ENCODE data around the gene CFAP99. TPM values are rescaled to one million over a fixed set of nuclear protein-coding genes. Genes with fewer than 3 reads are reported as not detected.

The CFAP99 gene
- total and polyA plus RNA-seq, 2 of the 8 experiments (the other 6 are each of a cell fraction or from before 2014, with no cell fraction given): not detected

- Histone ChIP-seq H3K18ac (ENCODE audit: extremely low read depth, low read length) (no peak overlapping the region; the same call in 1 of the 2 replicates), H3K4me1 (replicated peaks in 1 of 4; ENCODE audit: control insufficient read depth in 3 of 4, insufficient read depth in 4 of 4, low read length in 3 of 4) (peaks cover 0 to 7% (median 0%) of the 10 kb centered on the region in 4 experiments; a peak in 4 of 7 replicates), H3K27me3 (replicated peaks in 1 of 4; ENCODE audit: control insufficient read depth in 3 of 4, extremely low read depth in 1 of 4, insufficient read depth in 3 of 4, low read length in 3 of 4) (no peaks in the 10 kb centered on the region), H3K36me3 (ENCODE audit: control insufficient read depth in 2 of 4, insufficient read depth in 4 of 4, low read length in 3 of 4) (no peaks in the 10 kb centered on the region), H2BK15ac (ENCODE audit: low read length) (no peak overlapping the region), H3K27ac (ENCODE audit: low read depth, low read length) (no peak overlapping the region), H3K79me2 (ENCODE audit: control insufficient read depth in 1 of 2, insufficient read depth in 2 of 2, low read length in 2 of 2) (no peaks in the 10 kb centered on the region), H3K4me3 (ENCODE audit: extremely low read depth in 1 of 4, insufficient read depth in 2 of 4, low read depth in 3 of 4, low read length in 4 of 4) (no peak overlapping the region), H4K91ac (replicated peaks; ENCODE audit: insufficient read length, low read length) (no peak overlapping the region), H2AK5ac (ENCODE audit: low read depth, low read length) (no peak overlapping the region), H2BK120ac (replicated peaks; ENCODE audit: low read depth, low read length) (no peak overlapping the region), H4K5ac (ENCODE audit: insufficient read length, low read depth, low read length) (no peak overlapping the region), H3K9me3 (ENCODE audit: insufficient read depth in 2 of 2, low read depth in 1 of 2, low read length in 1 of 2) (no peaks in the 10 kb centered on the region), H3K9ac (replicated peaks in 1 of 4; ENCODE audit: extremely low read depth in 1 of 4, low read depth in 3 of 4, low read length in 3 of 4) (no peak overlapping the region), H3K14ac (ENCODE audit: insufficient read length) (no peak overlapping the region), H3K4me2 (ENCODE audit: insufficient read depth in 1 of 2, low read depth in 2 of 2, low read length in 2 of 2) (no peak overlapping the region), H2BK5ac (ENCODE audit: low read depth, low read length) (no peak overlapping the region), H4K8ac (ENCODE audit: extremely low read depth, insufficient read depth, low read length) (peak overlapping the region; percentile 76; the same call in 1 of the 2 replicates), H4K20me1 (replicated peaks in 1 of 2; ENCODE audit: control insufficient read depth in 1 of 2, insufficient read depth in 2 of 2, low read length in 2 of 2) (no peaks in the 10 kb centered on the region), H2BK20ac (ENCODE audit: low read length) (no peak overlapping the region), H3K79me1 (ENCODE audit: low read depth, low read length) (no peaks in the 10 kb centered on the region), H3K23me2 (ENCODE audit: low read depth, low read length) (no peaks in the 10 kb centered on the region), H3K23ac (ENCODE audit: insufficient read length) (no peak overlapping the region), H2BK12ac (ENCODE audit: low read depth, low read length) (no peak overlapping the region), H3K4ac (replicated peaks; ENCODE audit: insufficient read length, low read depth, low read length) (no peak overlapping the region), H3K56ac (replicated peaks; ENCODE audit: insufficient read length, low read depth, low read length) (no peak overlapping the region), H2AFZ (ENCODE audit: low read length) (no peak overlapping the region)
- no peak for DNase-seq (ENCODE audit: low read depth in 1 of 2, low spot score in 2 of 2)
- POLR2A ChIA-PET (ENCODE audit: partially characterized antibody): interaction anchor here (1.2 kb wide), 1 partner anchor 376 kb away, joined by 3 read pairs; no protein-coding TSS in a partner anchor
- TF ChIP-seq TAF1 (IDR thresholded peaks at IDR 0.05; ENCODE audit: low read depth, low read length): no peak
- TF ChIP-seq USF2 (IDR thresholded peaks at IDR 0.05; ENCODE audit: low read length): no peak
- TF ChIP-seq POLR2A (IDR thresholded peaks at IDR 0.05; ENCODE audit: control extremely low read depth in 1 of 2, low read depth in 2 of 2, low read length in 2 of 2): no peak
- no peak for TF ChIP-seq SIN3A (conservative IDR thresholded peaks at IDR 0.05 in 1 of 2, IDR thresholded peaks at IDR 0.05 in 1 of 2; ENCODE audit: low read depth in 1 of 2, low read length in 2 of 2)
- FAIRE-seq: no peak
- CTCF ChIA-PET (ENCODE audit: partially characterized antibody): interaction anchor here (0.8 to 3.9 kb wide), 8 partner anchors 8 to 31 kb away, joined by 3 to 20 read pairs (median 4); no protein-coding TSS in a partner anchor
- WGBS, 2 experiments (ENCODE audit: extremely low coverage in 1 of 2, insufficient coverage in 1 of 2, insufficient read length in 1 of 2, insufficient replicate concordance in 2 of 2, low coverage in 1 of 2, low lambda C conversion rate in 2 of 2, missing lambda C conversion rate in 1 of 2): 85% methylated on average over 27 of the region's 29 CpGs; no CpG with 5 or more reads in 1 of the 2 experiments
Observed at GRCh38 chr4:2433609-2434350, 15.0 kb downstream of the CFAP99 start.

Data from H1 (cell line).